HAP-1 (cell line): ENCODE measurements around the gene NRG3.

Source experiments
- DNase-seq, 2 experiments: peaks; one replicate each; pipeline ENCODE4 v3.0.0-alpha.2; 2016 to 2020; ENCODE audit warnings: low spot score in 2 of 2
- H3K27me3 ChIP-seq: fragments of 250-450 bp; sonication (Bioruptor Pico); 2 replicates; pipeline ENCODE4 v1.5.1; 2020; ENCODE audit warnings: low read depth, mild to moderate bottlenecking, moderate library complexity
- H3K36me3 ChIP-seq: fragments of 250-450 bp; sonication (Bioruptor Pico); replicated peaks from 2 replicates; pipeline ENCODE4 v1.5.1; 2020; ENCODE audit warnings: mild to moderate bottlenecking
- H3K4me1 ChIP-seq: fragments of 250-450 bp; sonication (Bioruptor Pico); 2 replicates; pipeline ENCODE4 v1.5.1; 2020; ENCODE audit warnings: mild to moderate bottlenecking
- H3K4me3 ChIP-seq: fragments of 250-450 bp; sonication (Bioruptor Pico); 2 replicates; pipeline ENCODE4 v1.5.1; 2020; ENCODE audit warnings: mild to moderate bottlenecking, moderate library complexity
- H3K9me3 ChIP-seq: fragments of 250-450 bp; sonication (Bioruptor Pico); 2 replicates; pipeline ENCODE4 v1.5.1; 2020; ENCODE audit warnings: mild to moderate bottlenecking, moderate library complexity
- in situ Hi-C: fragments of 300-500 bp; cut with MboI; formaldehyde crosslinking; loops from 3 replicates; pipeline ENCODE4 v1.14.3; 2020; ENCODE audit warnings: low sequenced_read_pairs, inconsistent platforms, mixed read lengths

Gene NRG3

DNA sequence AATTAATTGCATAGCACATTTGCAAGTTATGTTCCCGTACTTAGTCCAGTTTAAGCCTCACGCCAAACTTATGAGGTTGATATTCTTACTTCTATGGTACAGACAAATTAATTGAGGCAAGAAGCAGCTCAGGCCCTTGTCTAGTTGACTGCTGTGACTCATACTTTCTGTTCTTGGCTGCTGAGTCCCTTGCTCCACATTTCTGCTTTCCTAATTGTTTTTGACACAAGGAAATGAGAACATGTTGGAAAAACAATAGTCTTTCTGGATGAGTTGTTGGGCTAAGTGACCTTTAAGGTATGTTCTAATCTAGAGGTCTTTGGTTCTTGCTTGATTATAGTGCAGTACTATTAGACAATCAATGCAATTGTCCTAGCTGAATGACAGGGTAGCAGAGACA lies 331.8 kb downstream of the NRG3 start:
- in situ Hi-C loops: no loop called here

DNA sequence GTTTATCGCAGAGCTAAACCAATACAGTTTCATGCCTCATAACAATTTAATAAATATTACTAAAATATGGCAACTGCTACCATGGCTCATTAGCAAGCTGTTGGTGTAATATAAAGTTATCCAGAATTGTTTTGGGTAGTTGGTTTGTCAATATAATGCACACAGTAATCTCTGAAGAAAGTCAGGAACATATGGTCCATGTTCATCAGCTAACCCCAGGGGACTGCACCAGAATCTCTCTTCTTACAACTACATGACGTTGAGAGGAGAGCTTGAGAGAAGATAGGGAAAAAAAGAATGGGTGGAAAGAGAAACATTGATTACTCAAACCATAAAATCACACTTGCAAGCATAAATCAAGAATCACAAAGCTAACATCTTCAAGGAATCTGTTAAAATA lies 333.7 kb downstream of the NRG3 start:
- H3K9me3 ChIP-seq: no peaks in the 10 kb centered on the region
- no peaks in the 10 kb centered on the region for H3K36me3 ChIP-seq
- H3K27me3 ChIP-seq: no peaks in the 10 kb centered on the region
- in situ Hi-C loops: no loop called here
- H3K4me3 ChIP-seq: no peak overlapping the region
- H3K4me1 ChIP-seq: no peaks in the 10 kb centered on the region
- no peak for DNase-seq

More for the DNA sequence above, 331.8 kb downstream of the NRG3 start:
- no peaks in the 10 kb centered on the region for H3K27me3 ChIP-seq
- no peak for DNase-seq
- no peak overlapping the region for H3K4me3 ChIP-seq
- no peaks in the 10 kb centered on the region for H3K9me3 ChIP-seq
- H3K4me1 ChIP-seq: no peaks in the 10 kb centered on the region
- no peaks in the 10 kb centered on the region for H3K36me3 ChIP-seq

DNA sequence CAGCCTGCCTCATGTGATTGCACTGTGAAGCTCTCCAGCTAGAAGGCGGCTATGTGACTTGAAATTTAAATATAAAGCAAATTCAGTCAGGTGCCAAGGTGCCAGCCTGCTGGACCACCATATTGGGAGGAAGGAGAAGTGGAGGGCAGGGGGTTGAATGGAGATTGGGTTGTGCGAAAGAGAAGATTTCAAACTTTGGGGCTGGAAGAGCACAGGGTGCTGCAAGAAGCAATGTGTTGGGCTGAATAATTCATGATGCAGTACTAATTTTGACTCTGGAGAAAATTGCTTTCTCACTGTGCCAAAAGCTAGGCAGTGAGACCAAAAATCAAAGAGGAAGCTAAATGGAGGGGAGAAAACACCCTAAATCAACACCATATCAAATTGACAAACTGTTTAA lies 335.3 kb downstream of the NRG3 start:
- Histone ChIP-seq H3K4me1 (no peaks in the 10 kb centered on the region), H3K9me3 (no peaks in the 10 kb centered on the region), H3K27me3 (no peaks in the 10 kb centered on the region), H3K4me3 (no peak overlapping the region), H3K36me3 (no peaks in the 10 kb centered on the region)
- no peak for DNase-seq
- in situ Hi-C loops: no loop called here

DNA sequence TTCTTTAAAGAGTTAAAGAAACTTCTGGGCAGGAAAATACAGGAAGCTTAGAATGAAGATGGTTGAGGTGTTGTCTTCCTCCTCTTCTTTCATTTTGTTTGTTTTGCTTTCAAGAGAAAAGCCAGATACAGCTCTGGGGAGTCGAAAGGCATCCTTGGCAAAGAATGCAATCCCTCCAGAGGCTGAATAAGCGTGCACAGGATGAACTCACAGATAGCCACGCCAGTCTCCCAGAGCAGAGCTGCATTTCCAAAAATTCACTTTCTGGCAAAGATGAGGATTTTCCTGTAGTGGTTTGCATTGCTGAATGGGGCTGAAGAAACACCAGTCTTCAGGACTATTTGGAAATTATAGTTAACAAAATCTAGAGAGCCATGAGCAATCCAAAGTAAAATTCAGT lies 336.4 kb downstream of the NRG3 start:
- no peaks in the 10 kb centered on the region for H3K4me1 ChIP-seq
- in situ Hi-C loops: no loop called here
- no peak for DNase-seq
- H3K4me3 ChIP-seq: no peak overlapping the region
- no peaks in the 10 kb centered on the region for H3K9me3 ChIP-seq
- H3K36me3 ChIP-seq: no peaks in the 10 kb centered on the region
- H3K27me3 ChIP-seq: no peaks in the 10 kb centered on the region

DNA sequence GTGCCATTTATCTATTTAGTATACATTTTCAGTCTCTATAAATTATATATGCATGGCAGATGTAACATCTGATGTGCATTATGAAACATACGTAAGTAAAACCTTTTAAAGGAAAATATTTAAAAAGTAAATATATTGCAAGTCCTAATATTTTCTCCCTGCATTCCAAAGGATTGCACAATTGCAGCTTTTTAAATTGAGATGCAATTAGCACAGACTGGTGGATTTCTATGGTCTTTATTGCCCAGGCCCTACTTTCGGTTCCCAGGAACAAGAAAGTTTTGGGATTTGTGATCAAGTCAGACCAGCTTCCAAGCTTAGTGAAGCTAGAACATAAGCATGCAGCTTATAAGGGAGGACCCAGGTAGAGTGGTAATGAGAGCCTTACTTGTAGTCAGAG lies 337.8 kb downstream of the NRG3 start:
- H3K27me3 ChIP-seq: no peaks in the 10 kb centered on the region
- no peaks in the 10 kb centered on the region for H3K9me3 ChIP-seq
- H3K4me3 ChIP-seq: no peak overlapping the region
- no peak for DNase-seq
- no peaks in the 10 kb centered on the region for H3K36me3 ChIP-seq
- H3K4me1 ChIP-seq: no peaks in the 10 kb centered on the region
- in situ Hi-C loops: no loop called here

DNA sequence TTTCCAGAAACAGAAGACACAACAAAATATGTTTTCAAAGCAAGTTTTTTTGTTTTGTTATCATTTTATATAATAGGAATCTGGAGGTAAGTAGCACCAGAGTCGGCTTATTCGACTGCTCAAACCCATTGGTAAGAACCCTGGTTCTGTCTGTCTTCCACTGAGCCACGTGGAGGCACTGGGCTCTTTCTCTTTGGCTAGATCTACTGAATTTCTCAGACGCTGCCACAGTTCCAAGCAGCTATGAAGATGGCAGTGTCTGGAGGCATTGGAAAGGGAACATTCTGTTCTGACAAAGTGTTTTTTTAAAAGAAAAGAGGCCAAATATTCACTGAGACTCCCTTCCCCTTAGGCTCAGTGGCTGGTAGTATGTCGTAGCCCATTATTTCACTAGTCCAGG lies 338.8 kb downstream of the NRG3 start:
- no peaks in the 10 kb centered on the region for H3K9me3 ChIP-seq
- H3K4me3 ChIP-seq: no peak overlapping the region
- no peaks in the 10 kb centered on the region for H3K27me3 ChIP-seq
- no peaks in the 10 kb centered on the region for H3K4me1 ChIP-seq
- no peaks in the 10 kb centered on the region for H3K36me3 ChIP-seq
- no peak for DNase-seq
- in situ Hi-C loops: no loop called here

DNA sequence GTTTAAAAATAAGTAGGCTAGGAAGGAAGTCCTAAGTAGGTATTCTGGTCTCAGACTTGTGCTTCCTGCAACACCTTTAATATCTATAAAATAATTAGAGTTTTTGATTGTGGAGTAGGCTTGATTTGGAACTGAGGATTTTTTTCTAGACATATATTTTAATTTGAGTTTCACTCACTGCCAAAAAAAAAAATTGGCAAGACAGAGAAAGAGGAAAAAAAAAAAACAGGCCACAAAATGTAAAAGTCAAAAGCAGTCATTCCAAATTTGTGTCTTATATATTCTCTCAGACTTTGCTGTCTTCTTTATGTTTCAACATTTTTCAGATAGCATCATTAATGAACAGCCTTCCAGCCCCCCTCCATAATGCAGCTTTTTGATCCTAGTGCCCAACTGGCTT lies 346.1 kb downstream of the NRG3 start:
- in situ Hi-C loops: no loop called here
- Histone ChIP-seq H3K4me1 (no peaks in the 10 kb centered on the region), H3K4me3 (no peak overlapping the region)

DNA sequence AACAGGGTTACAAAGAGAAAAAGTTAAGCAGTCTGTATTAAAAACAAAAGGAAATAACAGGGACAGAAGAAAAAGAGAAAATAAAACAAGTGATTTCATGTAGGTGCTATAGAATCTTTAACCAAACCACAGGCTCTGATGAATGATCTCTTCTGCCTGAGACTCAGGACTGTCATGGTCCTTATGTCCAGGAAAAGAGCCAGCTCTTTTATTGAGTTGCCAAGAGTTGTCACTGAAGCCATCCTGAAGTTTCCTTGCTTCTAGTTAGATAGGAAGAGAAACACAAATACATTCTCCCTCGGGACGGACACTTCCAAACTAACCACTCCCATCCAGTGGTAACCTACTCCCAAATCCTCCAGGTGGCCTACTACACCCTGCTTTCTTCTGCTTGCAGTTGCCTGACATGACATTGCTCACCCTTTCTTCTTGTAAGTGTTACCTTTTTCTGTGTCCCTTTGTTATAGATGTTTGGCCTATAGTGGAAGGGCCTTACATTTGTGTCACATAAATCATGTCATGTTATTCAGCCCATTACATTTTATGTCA lies 346.7 kb downstream of the NRG3 start:
- H3K9me3 ChIP-seq: no peaks in the 10 kb centered on the region
- H3K27me3 ChIP-seq: no peaks in the 10 kb centered on the region
- no peaks in the 10 kb centered on the region for H3K36me3 ChIP-seq
- no peak overlapping the region for H3K4me3 ChIP-seq
- no peak for DNase-seq
- H3K4me1 ChIP-seq: no peaks in the 10 kb centered on the region
- in situ Hi-C loops: no loop called here

More for the DNA sequence above, 346.1 kb downstream of the NRG3 start:
- no peaks in the 10 kb centered on the region for H3K36me3 ChIP-seq
- no peak for DNase-seq
- H3K27me3 ChIP-seq: no peaks in the 10 kb centered on the region
- no peaks in the 10 kb centered on the region for H3K9me3 ChIP-seq

DNA sequence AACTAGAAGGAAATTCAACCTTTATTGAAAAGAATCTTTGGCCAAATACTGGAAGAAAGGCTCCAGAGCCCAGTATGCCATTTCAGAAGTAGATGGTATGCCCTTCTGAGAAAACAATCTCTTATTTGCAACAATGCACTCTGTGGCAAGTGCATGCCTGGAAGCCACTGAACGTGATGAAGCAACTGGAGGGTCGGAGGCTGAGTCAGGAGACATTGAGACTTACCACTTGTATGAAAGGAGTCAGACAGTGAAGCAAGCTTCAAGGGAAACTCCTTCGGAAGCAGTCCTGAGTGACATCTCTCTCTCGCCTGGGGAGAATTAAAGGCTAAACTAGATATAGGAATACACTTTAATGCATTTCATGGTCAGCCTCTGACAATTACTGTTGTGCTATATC lies 353.7 kb downstream of the NRG3 start:
- DNase-seq: no peak
- no peaks in the 10 kb centered on the region for H3K27me3 ChIP-seq
- no peaks in the 10 kb centered on the region for H3K36me3 ChIP-seq
- H3K4me3 ChIP-seq: no peak overlapping the region
- in situ Hi-C loops: no loop called here
- no peaks in the 10 kb centered on the region for H3K9me3 ChIP-seq
- H3K4me1 ChIP-seq: no peaks in the 10 kb centered on the region

DNA sequence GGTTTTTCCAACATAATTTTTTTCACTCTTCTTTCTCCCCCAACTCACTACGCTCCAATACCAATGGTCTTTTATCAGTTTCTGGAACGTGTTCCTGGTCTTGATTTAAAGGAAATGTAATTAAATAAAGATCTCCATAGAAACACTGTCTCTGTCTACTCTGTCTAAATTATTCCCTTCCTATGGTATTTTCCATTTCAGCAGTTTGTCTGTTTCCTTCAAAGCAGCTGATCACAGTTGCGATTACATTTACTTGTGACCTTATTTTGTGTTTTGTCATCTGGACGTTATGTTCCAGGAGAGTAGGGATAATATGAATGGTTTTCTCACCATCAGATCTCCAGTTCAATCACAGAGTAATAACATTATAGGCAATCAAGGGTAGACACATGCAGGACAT lies 359.2 kb downstream of the NRG3 start:
- no peaks in the 10 kb centered on the region for H3K4me1 ChIP-seq
- in situ Hi-C loops: no loop called here
- H3K4me3 ChIP-seq: no peak overlapping the region
- no peaks in the 10 kb centered on the region for H3K9me3 ChIP-seq
- DNase-seq: no peak
- no peaks in the 10 kb centered on the region for H3K36me3 ChIP-seq
- H3K27me3 ChIP-seq: no peaks in the 10 kb centered on the region

DNA sequence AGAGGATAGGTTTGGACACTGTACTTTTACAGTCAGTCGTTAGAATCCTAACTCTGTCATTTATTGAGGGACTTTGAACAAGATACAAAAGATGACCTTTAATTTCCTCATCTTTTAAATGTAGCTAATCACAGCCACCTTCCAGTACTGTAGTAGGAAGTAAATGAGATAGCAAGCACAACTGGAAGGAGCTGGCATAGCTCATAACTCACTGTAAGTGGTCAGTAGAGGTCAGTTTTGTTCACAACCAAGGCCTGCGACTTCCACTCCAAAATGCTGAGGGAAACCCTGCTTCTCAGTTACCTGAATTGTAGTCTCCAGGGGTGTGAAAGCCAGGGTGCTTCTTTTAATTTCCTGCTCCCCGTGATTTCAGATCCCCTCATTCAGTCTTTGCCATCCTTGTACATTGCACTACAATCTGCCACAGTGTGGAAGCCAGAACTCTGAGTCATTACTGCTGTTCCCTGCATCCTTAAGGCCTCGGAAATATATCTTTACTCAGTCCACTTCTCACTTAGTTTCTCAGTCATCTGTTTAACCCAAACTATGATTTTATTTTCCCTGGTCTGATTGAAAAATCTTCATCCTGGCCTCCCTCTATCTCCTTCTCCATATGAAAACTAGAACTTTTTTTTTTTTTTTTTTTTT lies 361.2 kb downstream of the NRG3 start:
- in situ Hi-C loops: no loop called here
- no peak for DNase-seq
- H3K4me1 ChIP-seq: no peaks in the 10 kb centered on the region
- no peaks in the 10 kb centered on the region for H3K36me3 ChIP-seq
- no peak overlapping the region for H3K4me3 ChIP-seq
- H3K27me3 ChIP-seq: no peaks in the 10 kb centered on the region
- no peaks in the 10 kb centered on the region for H3K9me3 ChIP-seq

DNA sequence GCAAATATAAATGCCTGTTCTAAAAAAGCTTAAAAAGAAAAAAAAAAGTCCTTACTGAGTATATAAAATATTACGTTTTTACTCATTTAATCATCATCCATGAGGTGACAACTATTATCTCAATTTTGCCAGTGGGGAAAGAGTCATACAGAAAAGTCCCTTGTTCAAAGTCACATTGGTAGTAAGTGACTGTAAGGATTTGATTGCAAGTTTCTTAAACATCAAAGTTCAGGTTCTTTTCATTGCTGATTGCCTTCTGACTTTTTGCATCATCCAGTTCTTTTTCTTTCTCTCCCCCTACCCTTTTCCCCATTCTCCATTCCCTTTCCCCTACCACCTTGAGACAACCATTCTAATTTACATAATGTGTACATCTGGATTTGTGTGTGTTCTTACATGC lies 363.3 kb downstream of the NRG3 start:
- Histone ChIP-seq H3K4me1 (no peaks in the 10 kb centered on the region), H3K36me3 (no peaks in the 10 kb centered on the region), H3K27me3 (no peaks in the 10 kb centered on the region), H3K4me3 (no peak overlapping the region), H3K9me3 (no peaks in the 10 kb centered on the region; the same call in 1 of the 2 replicates)
- in situ Hi-C loops: no loop called here
- no peak for DNase-seq

DNA sequence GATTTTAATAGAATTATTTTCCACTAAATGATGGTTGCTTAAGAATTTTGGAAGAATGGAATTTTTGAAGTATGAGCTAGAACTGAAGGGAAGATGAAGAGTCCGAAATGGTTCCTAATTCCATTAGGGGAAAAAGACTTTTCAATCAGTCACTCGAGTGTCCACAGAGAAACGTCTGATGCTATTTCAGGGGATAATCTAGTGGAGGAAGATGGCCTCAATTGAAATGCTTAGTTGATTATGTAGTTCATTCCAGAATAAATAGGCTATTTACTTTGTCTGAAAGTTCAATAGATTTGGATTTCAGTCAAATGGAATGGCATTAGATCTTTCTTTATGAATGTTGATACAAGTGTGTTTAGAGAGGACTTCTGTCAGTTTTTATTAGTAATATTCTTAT lies 365.4 kb downstream of the NRG3 start:
- Histone ChIP-seq H3K4me3 (no peak overlapping the region), H3K4me1 (no peaks in the 10 kb centered on the region), H3K9me3 (no peaks in the 10 kb centered on the region; the same call in 1 of the 2 replicates), H3K36me3 (no peaks in the 10 kb centered on the region), H3K27me3 (no peaks in the 10 kb centered on the region)
- in situ Hi-C loops: no loop called here
- DNase-seq: no peak

DNA sequence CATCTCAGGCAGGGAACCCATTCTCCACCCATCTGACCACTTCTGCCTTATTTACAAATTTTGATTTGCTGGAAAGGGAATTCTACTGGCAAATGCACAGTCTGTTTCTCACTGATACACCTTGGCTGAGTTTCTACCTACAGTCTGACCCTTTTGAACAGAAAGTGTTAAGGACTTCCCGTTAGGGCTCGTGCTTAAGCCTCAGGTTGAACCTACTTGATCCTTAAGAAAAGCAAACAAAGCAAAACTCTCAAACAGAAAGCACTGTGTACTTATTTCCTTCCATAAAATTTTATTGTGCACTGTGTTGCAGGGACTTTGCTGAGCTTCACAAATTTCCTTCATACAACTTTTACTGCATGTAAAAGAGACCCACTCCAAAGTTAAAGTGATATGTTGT lies 367.8 kb downstream of the NRG3 start:
- no peak for DNase-seq
- no peak overlapping the region for H3K4me3 ChIP-seq
- no peaks in the 10 kb centered on the region for H3K36me3 ChIP-seq
- no peaks in the 10 kb centered on the region for H3K4me1 ChIP-seq
- in situ Hi-C loops: no loop called here
- no peaks in the 10 kb centered on the region; the same call in 1 of the 2 replicates for H3K9me3 ChIP-seq
- H3K27me3 ChIP-seq: no peaks in the 10 kb centered on the region

DNA sequence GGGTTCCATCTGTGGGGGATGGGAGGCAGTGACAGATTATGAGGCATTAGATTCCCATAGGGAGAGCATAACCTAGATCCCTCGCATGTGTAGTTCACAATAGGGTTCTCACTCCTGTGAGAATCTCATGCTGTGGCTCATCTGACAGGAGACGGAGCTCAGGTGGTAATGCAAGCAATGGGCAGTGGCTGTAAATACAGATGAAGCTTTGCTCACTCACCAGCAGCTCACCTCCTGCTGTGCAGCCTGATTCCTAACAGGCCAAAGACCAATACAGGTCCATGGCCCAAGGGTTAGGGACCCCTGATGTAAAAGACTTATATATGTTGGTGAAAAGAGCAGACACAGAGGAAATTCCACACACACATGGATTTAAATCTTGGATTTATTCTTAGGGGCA lies 370.2 kb downstream of the NRG3 start:
- Histone ChIP-seq H3K4me1 (no peaks in the 10 kb centered on the region), H3K27me3 (no peaks in the 10 kb centered on the region), H3K9me3 (no peaks in the 10 kb centered on the region; the same call in 1 of the 2 replicates), H3K4me3 (no peak overlapping the region), H3K36me3 (no peaks in the 10 kb centered on the region)
- no peak for DNase-seq
- in situ Hi-C loops: no loop called here
